ENCODE data around the gene ZNF536. TPM values are rescaled to one million over a fixed set of nuclear protein-coding genes. Genes with fewer than 3 reads are reported as not detected.
A peak's percentile ranks its signal among the peaks of the same experiment; 100 is the strongest.

The ZNF536 gene
- total RNA-seq, 4 donors from 2014 or later = 0.44 to 7.4 (median 0.88) TPM

GRCh38 chr19:30325676-30326392 lies 46.4 kb upstream of the ZNF536 start:
- H3K27ac ChIP-seq = peak overlapping the region in 3 of 4 donors; percentile 38 to 65 (median 61)
- peak overlapping the region in 1 of 4 donors; percentile 10 for H3K4me3 ChIP-seq
- peaks cover 0 to 12% (median 0%) of the 10 kb centered on the region in 3 donors for H3K4me1 ChIP-seq
- no peaks in the 10 kb centered on the region for H3K9me3 ChIP-seq
- no peak for TF ChIP-seq CTCF (IDR thresholded peaks at IDR 0.05)
- TF ChIP-seq POLR2A (IDR thresholded peaks at IDR 0.05) = no peak
- intact Hi-C loops (cut with DNase I) = no loop called here
- DNase-seq = no peak
- 39 to 49% methylated on average over 4 to 11 of the region's 12 CpGs for WGBS, 2 donors
- no peaks in the 10 kb centered on the region for H3K36me3 ChIP-seq
- no peaks in the 10 kb centered on the region for H3K27me3 ChIP-seq

GRCh38 chr19:30326393-30326710 lies 45.8 kb upstream of the ZNF536 start:
- Histone ChIP-seq H3K9me3 (no peaks in the 10 kb centered on the region), H3K4me3 (peak overlapping the region in 1 of 4 donors; percentile 10), H3K36me3 (no peaks in the 10 kb centered on the region), H3K4me1 (peaks cover 0 to 12% (median 0%) of the 10 kb centered on the region in 3 donors), H3K27me3 (no peaks in the 10 kb centered on the region), H3K27ac (peak overlapping the region in 3 of 4 donors; percentile 38 to 65 (median 61))
- intact Hi-C loops (cut with DNase I) = no loop called here
- DNase-seq = no peak
- TF ChIP-seq POLR2A (IDR thresholded peaks at IDR 0.05) (no peak), CTCF (IDR thresholded peaks at IDR 0.05) (no peak)
- WGBS, 2 donors = 58 to 74% methylated on average over 8 to 10 of the region's 11 CpGs

GRCh38 chr19:30327331-30327730 lies 44.9 kb upstream of the ZNF536 start:
- H3K27ac ChIP-seq = no peak overlapping the region
- TF ChIP-seq POLR2A (IDR thresholded peaks at IDR 0.05) (no peak), CTCF (IDR thresholded peaks at IDR 0.05) (no peak)
- H3K4me1 ChIP-seq = peaks cover 0 to 12% (median 0%) of the 10 kb centered on the region in 3 donors
- no peak overlapping the region for H3K4me3 ChIP-seq
- DNase-seq = no peak
- H3K9me3 ChIP-seq = no peaks in the 10 kb centered on the region
- no peaks in the 10 kb centered on the region for H3K27me3 ChIP-seq
- intact Hi-C loops (cut with DNase I) = no loop called here
- H3K36me3 ChIP-seq = no peaks in the 10 kb centered on the region
- 62 to 80% methylated on average over 3 of the region's 3 CpGs for WGBS, 2 donors

- no peak for DNase-seq
- intact Hi-C loops (cut with DNase I) = no loop called here
- TF ChIP-seq POLR2A (IDR thresholded peaks at IDR 0.05) (no peak), CTCF (IDR thresholded peaks at IDR 0.05) (no peak)
- H3K4me3 ChIP-seq = no peak overlapping the region
- no peaks in the 10 kb centered on the region for H3K9me3 ChIP-seq
- no peaks in the 10 kb centered on the region for H3K27me3 ChIP-seq
- peaks cover 0 to 12% (median 0%) of the 10 kb centered on the region in 3 donors for H3K4me1 ChIP-seq
- H3K27ac ChIP-seq = no peak overlapping the region
- 60 to 96% methylated on average over 1 to 3 of the region's 3 CpGs for WGBS, 2 donors
- H3K36me3 ChIP-seq = no peaks in the 10 kb centered on the region
These were observed 44.1 kb upstream of the ZNF536 start for GRCh38 chr19:30328096-30328495.

- H3K4me3 ChIP-seq = no peak overlapping the region
- H3K36me3 ChIP-seq = no peaks in the 10 kb centered on the region
- intact Hi-C loops (cut with DNase I) = no loop called here
- H3K9me3 ChIP-seq = no peaks in the 10 kb centered on the region
- DNase-seq = no peak
- H3K27me3 ChIP-seq = no peaks in the 10 kb centered on the region
- peaks cover 0 to 10% (median 0%) of the 10 kb centered on the region in 3 donors for H3K4me1 ChIP-seq
- no peak for TF ChIP-seq POLR2A (IDR thresholded peaks at IDR 0.05)
- no peak for TF ChIP-seq CTCF (IDR thresholded peaks at IDR 0.05)
- no peak overlapping the region for H3K27ac ChIP-seq
- WGBS, 2 donors = 34 to 58% methylated on average over 3 to 4 of the region's 4 CpGs
These were observed 41.9 kb upstream of the ZNF536 start for GRCh38 chr19:30330266-30330665.

All from esophagus squamous epithelium (tissue), 5 donors.